Measurements from ENCODE around the gene TRRAP. TPM values are rescaled to one million over a fixed set of nuclear protein-coding genes. Genes with fewer than 3 reads are reported as not detected.

The TRRAP gene
- total and polyA plus RNA-seq, 4 donors: 8.3 to 43.1 (median 20.9) TPM

GRCh38 chr7:99047526-99048077, 169.3 kb downstream of the TRRAP start:
- WGBS, 2 donors: 96 to 98% methylated on average over 15 of the region's 15 CpGs
- TF ChIP-seq, protein P1, sequence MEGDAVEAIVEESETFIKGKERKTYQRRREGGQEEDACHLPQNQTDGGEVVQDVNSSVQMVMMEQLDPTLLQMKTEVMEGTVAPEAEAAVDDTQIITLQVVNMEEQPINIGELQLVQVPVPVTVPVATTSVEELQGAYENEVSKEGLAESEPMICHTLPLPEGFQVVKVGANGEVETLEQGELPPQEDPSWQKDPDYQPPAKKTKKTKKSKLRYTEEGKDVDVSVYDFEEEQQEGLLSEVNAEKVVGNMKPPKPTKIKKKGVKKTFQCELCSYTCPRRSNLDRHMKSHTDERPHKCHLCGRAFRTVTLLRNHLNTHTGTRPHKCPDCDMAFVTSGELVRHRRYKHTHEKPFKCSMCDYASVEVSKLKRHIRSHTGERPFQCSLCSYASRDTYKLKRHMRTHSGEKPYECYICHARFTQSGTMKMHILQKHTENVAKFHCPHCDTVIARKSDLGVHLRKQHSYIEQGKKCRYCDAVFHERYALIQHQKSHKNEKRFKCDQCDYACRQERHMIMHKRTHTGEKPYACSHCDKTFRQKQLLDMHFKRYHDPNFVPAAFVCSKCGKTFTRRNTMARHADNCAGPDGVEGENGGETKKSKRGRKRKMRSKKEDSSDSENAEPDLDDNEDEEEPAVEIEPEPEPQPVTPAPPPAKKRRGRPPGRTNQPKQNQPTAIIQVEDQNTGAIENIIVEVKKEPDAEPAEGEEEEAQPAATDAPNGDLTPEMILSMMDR (IDR thresholded peaks at IDR 0.05; ENCODE audit: control extremely low read depth, extremely low read depth): no peak
- H3K9ac ChIP-seq (ENCODE audit: insufficient read depth in 1 of 2, low read length in 2 of 2): no peak overlapping the region
- H3K27ac ChIP-seq (ENCODE audit: low read depth in 1 of 2, low read length in 1 of 2): no peak overlapping the region
- no peak for DNase-seq
- H3K9me3 ChIP-seq (ENCODE audit: control insufficient read depth in 4 of 4, insufficient read depth in 3 of 4, low read length in 3 of 4): no peaks in the 10 kb centered on the region
- H3K4me1 ChIP-seq (ENCODE audit: control insufficient read depth in 5 of 5, insufficient read depth in 5 of 5, low read length in 5 of 5): no peaks in the 10 kb centered on the region
- H3K36me3 ChIP-seq (ENCODE audit: control insufficient read depth in 4 of 4, insufficient read depth in 4 of 4, low read length in 4 of 4): peaks cover 30 to 56% (median 42%) of the 10 kb centered on the region in 4 donors
- H3K27me3 ChIP-seq (ENCODE audit: control insufficient read depth in 3 of 3, insufficient read depth in 3 of 3, low read length in 2 of 3): no peaks in the 10 kb centered on the region
- ATAC-seq (ENCODE audit: insufficient read depth, low FRiP score): no peak
- no peak overlapping the region for H3K4me3 ChIP-seq

- Histone ChIP-seq H3K9me3 (ENCODE audit: control insufficient read depth in 4 of 4, insufficient read depth in 3 of 4, low read length in 3 of 4) (no peaks in the 10 kb centered on the region), H3K27me3 (ENCODE audit: control insufficient read depth in 3 of 3, insufficient read depth in 3 of 3, low read length in 2 of 3) (no peaks in the 10 kb centered on the region), H3K36me3 (ENCODE audit: control insufficient read depth in 4 of 4, insufficient read depth in 4 of 4, low read length in 4 of 4) (peaks cover 32 to 46% (median 38%) of the 10 kb centered on the region in 4 donors), H3K4me1 (ENCODE audit: control insufficient read depth in 5 of 5, insufficient read depth in 5 of 5, low read length in 5 of 5) (no peaks in the 10 kb centered on the region), H3K4me3 (no peak overlapping the region), H3K27ac (ENCODE audit: low read depth in 1 of 2, low read length in 1 of 2) (no peak overlapping the region), H3K9ac (ENCODE audit: insufficient read depth in 1 of 2, low read length in 2 of 2) (no peak overlapping the region)
- DNase-seq (no peak), ATAC-seq (ENCODE audit: insufficient read depth, low FRiP score) (no peak)
- WGBS, 2 donors: 73 to 88% methylated on average over 2 of the region's 2 CpGs
- TF ChIP-seq, protein P1 (IDR thresholded peaks at IDR 0.05; ENCODE audit: control extremely low read depth, extremely low read depth): no peak
These were observed 172.6 kb downstream of the TRRAP start for GRCh38 chr7:99050971-99051370.

GRCh38 chr7:99054781-99055180, 176.4 kb downstream of the TRRAP start:
- 95 to 99% methylated on average over 9 of the region's 9 CpGs for whole genome bisulfite sequencing, 2 donors
- no peak overlapping the region for H3K9ac ChIP-seq (ENCODE audit: insufficient read depth in 1 of 2, low read length in 2 of 2)
- peaks cover 28 to 37% (median 30%) of the 10 kb centered on the region in 4 donors for H3K36me3 ChIP-seq (ENCODE audit: control insufficient read depth in 4 of 4, insufficient read depth in 4 of 4, low read length in 4 of 4)
- H3K4me3 ChIP-seq: no peak overlapping the region
- no peaks in the 10 kb centered on the region for H3K4me1 ChIP-seq (ENCODE audit: control insufficient read depth in 5 of 5, insufficient read depth in 5 of 5, low read length in 5 of 5)
- DNase-seq (no peak), ATAC-seq (ENCODE audit: insufficient read depth, low FRiP score) (no peak)
- TF ChIP-seq, protein P1 (IDR thresholded peaks at IDR 0.05; ENCODE audit: control extremely low read depth, extremely low read depth): no peak
- H3K27me3 ChIP-seq (ENCODE audit: control insufficient read depth in 3 of 3, insufficient read depth in 3 of 3, low read length in 2 of 3): no peaks in the 10 kb centered on the region
- H3K9me3 ChIP-seq (ENCODE audit: control insufficient read depth in 4 of 4, insufficient read depth in 3 of 4, low read length in 3 of 4): no peaks in the 10 kb centered on the region
- no peak overlapping the region for H3K27ac ChIP-seq (ENCODE audit: low read depth in 1 of 2, low read length in 1 of 2)
